CD4-positive, alpha-beta T cell treated with Interleukin-6 for 4 hours (primary cell): Measurements from ENCODE around the gene TMEM179.

Experiments used
- DNase-seq: peaks from one replicate; pipeline ENCODE4 v3.0.0-alpha.2; 2020; ENCODE audit warnings: mixed read lengths

The TMEM179 gene

GRCh38 chr14:104554088-104554607, 50.4 kb downstream of the TMEM179 start:
- no peak for DNase-seq

GRCh38 chr14:104553166-104554087, 51.1 kb downstream of the TMEM179 start:
- no peak for DNase-seq

- no peak for DNase-seq
Observed at GRCh38 chr14:104552738-104553125, 51.8 kb downstream of the TMEM179 start.

GRCh38 chr14:104551851-104552737, 52.5 kb downstream of the TMEM179 start:
- no peak for DNase-seq

- no peak for DNase-seq
Observed at GRCh38 chr14:104550861-104551728, 53.5 kb downstream of the TMEM179 start.

- no peak for DNase-seq
Observed at GRCh38 chr14:104550340-104550860, 54.2 kb downstream of the TMEM179 start.

- no peak for DNase-seq
Observed at GRCh38 chr14:104549536-104550339, 54.8 kb downstream of the TMEM179 start.

GRCh38 chr14:104548802-104549535, 55.6 kb downstream of the TMEM179 start:
- no peak for DNase-seq

- DNase-seq, result no peak
Observed at GRCh38 chr14:104547998-104548700, 56.4 kb downstream of the TMEM179 start.

- no peak for DNase-seq
Observed at GRCh38 chr14:104547310-104547997, 57.1 kb downstream of the TMEM179 start.

- no peak for DNase-seq
Observed at GRCh38 chr14:104546591-104547309, 57.8 kb downstream of the TMEM179 start.

GRCh38 chr14:104545942-104546501, 58.5 kb downstream of the TMEM179 start:
- DNase-seq, result no peak

- DNase-seq, result no peak
Observed at GRCh38 chr14:104545151-104545941, 59.2 kb downstream of the TMEM179 start.

- DNase-seq, result no peak
Observed at GRCh38 chr14:104544362-104544961, 60.1 kb downstream of the TMEM179 start.

- DNase-seq, result no peak
Observed at GRCh38 chr14:104542871-104543830, 61.4 kb downstream of the TMEM179 start.
